ENCODE measurements around the gene ADORA2B.

DNA sequence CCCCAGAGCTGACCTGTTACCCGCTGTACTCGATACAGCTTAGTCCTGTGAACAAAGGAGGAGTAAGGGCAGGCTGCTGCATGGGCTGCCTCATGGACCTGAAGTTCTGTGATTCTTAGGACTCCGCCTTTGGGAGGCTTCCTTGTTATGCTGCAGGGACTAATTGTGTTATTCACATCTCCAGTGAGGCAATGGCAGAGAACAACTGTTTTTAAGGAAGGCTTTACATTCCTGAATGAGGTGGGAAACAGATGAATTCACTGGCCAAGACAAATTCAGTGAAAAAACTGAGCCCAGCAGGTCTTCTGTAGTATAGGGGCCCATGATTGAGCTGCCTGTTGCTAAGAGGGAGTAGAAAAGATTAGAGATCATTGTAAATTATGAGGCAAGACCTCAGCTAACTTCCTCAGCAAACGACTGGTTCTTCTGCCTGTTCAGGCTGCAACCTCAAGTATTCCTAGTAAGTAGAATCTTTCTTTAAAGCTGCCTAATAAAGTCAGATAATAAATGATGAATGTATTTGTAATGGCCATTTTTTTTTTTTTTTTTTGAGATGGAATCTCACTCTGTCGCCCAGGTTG, 26.3 kb downstream of the ADORA2B start:
- TF ChIP-seq, protein P1, sequence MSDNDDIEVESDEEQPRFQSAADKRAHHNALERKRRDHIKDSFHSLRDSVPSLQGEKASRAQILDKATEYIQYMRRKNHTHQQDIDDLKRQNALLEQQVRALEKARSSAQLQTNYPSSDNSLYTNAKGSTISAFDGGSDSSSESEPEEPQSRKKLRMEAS (IDR thresholded peaks at IDR 0.05) = no peak
- TF ChIP-seq EP300 (IDR thresholded peaks at IDR 0.05; ENCODE audit: borderline replicate concordance) (no peak), NFIC (IDR thresholded peaks at IDR 0.05) (no peak)

Data from Ishikawa (cell line).